ENCODE data around the gene ADRA2A. TPM values are rescaled to one million over a fixed set of nuclear protein-coding genes. Genes with fewer than 3 reads are reported as not detected.

Gene ADRA2A
- total RNA-seq, 1 experiment from 2014 or later = 1.7 TPM

DNA sequence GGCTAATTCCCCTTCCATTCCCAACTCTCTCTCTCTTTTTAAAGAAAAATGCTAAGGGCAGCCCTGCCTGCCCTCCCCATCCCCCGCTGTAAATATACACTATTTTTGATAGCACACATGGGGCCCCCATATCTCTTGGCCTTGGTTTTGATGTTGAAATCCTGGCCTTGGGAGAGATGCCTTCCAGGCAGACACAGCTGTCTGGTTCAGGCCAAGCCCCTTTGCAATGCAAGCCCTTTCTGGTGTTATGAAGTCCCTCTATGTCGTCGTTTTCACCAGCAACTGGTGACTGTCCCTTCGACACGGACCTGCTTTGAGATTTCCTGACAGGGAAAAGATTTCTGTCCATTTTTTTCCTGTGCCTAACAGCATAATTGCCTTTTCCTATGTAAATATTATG lies 3.0 kb downstream of the ADRA2A start:
- ATAC-seq = no peak
- Mint-ChIP-seq H3K36me3 (no peaks in the 10 kb centered on the region), H3K9me3 (no peaks in the 10 kb centered on the region), H3K27ac (no peak overlapping the region), H3K27me3 (ENCODE audit: low read depth) (peaks cover 57% of the 10 kb centered on the region), H3K4me3 (peak overlapping the region; percentile 73), H3K4me1 (peaks cover 21% of the 10 kb centered on the region)
- ChIA-PET CTCF (no interaction called here), POLR2A (no interaction called here)
- DNase-seq (ENCODE audit: low spot score) = no peak
- TF ChIP-seq SMAD4 (CRISPR knock-in tag; IDR thresholded peaks at IDR 0.05) (no peak), JAZF1 (CRISPR knock-in tag; IDR thresholded peaks at IDR 0.05) (no peak), GABPB1 (CRISPR knock-in tag; IDR thresholded peaks at IDR 0.05) (no peak), SMAD3 (CRISPR knock-in tag; IDR thresholded peaks at IDR 0.05; ENCODE audit: borderline replicate concordance) (no peak), ZNF423 (CRISPR knock-in tag; IDR thresholded peaks at IDR 0.05) (no peak), SOX15 (CRISPR knock-in tag; IDR thresholded peaks at IDR 0.05) (no peak), KAT7 (CRISPR knock-in tag; IDR thresholded peaks at IDR 0.05; ENCODE audit: borderline replicate concordance) (no peak), JUN (CRISPR knock-in tag; IDR thresholded peaks at IDR 0.05) (no peak), NR2C2 (CRISPR knock-in tag; IDR thresholded peaks at IDR 0.05) (no peak), PRRX2 (CRISPR knock-in tag; IDR thresholded peaks at IDR 0.05) (no peak)
- TF ChIP-seq, protein P1, sequence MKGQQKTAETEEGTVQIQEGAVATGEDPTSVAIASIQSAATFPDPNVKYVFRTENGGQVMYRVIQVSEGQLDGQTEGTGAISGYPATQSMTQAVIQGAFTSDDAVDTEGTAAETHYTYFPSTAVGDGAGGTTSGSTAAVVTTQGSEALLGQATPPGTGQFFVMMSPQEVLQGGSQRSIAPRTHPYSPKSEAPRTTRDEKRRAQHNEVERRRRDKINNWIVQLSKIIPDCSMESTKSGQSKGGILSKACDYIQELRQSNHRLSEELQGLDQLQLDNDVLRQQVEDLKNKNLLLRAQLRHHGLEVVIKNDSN (CRISPR knock-in tag; IDR thresholded peaks at IDR 0.05) = no peak
- TF ChIP-seq, protein P2, sequence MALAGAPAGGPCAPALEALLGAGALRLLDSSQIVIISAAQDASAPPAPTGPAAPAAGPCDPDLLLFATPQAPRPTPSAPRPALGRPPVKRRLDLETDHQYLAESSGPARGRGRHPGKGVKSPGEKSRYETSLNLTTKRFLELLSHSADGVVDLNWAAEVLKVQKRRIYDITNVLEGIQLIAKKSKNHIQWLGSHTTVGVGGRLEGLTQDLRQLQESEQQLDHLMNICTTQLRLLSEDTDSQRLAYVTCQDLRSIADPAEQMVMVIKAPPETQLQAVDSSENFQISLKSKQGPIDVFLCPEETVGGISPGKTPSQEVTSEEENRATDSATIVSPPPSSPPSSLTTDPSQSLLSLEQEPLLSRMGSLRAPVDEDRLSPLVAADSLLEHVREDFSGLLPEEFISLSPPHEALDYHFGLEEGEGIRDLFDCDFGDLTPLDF (CRISPR knock-in tag; IDR thresholded peaks at IDR 0.05) = no peak
- TF ChIP-seq, protein P3, sequence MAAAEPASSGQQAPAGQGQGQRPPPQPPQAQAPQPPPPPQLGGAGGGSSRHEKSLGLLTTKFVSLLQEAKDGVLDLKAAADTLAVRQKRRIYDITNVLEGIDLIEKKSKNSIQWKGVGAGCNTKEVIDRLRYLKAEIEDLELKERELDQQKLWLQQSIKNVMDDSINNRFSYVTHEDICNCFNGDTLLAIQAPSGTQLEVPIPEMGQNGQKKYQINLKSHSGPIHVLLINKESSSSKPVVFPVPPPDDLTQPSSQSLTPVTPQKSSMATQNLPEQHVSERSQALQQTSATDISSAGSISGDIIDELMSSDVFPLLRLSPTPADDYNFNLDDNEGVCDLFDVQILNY (CRISPR knock-in tag; IDR thresholded peaks at IDR 0.05) = no peak
- TF ChIP-seq, protein P4, sequence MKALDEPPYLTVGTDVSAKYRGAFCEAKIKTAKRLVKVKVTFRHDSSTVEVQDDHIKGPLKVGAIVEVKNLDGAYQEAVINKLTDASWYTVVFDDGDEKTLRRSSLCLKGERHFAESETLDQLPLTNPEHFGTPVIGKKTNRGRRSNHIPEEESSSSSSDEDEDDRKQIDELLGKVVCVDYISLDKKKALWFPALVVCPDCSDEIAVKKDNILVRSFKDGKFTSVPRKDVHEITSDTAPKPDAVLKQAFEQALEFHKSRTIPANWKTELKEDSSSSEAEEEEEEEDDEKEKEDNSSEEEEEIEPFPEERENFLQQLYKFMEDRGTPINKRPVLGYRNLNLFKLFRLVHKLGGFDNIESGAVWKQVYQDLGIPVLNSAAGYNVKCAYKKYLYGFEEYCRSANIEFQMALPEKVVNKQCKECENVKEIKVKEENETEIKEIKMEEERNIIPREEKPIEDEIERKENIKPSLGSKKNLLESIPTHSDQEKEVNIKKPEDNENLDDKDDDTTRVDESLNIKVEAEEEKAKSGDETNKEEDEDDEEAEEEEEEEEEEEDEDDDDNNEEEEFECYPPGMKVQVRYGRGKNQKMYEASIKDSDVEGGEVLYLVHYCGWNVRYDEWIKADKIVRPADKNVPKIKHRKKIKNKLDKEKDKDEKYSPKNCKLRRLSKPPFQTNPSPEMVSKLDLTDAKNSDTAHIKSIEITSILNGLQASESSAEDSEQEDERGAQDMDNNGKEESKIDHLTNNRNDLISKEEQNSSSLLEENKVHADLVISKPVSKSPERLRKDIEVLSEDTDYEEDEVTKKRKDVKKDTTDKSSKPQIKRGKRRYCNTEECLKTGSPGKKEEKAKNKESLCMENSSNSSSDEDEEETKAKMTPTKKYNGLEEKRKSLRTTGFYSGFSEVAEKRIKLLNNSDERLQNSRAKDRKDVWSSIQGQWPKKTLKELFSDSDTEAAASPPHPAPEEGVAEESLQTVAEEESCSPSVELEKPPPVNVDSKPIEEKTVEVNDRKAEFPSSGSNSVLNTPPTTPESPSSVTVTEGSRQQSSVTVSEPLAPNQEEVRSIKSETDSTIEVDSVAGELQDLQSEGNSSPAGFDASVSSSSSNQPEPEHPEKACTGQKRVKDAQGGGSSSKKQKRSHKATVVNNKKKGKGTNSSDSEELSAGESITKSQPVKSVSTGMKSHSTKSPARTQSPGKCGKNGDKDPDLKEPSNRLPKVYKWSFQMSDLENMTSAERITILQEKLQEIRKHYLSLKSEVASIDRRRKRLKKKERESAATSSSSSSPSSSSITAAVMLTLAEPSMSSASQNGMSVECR (CRISPR knock-in tag; IDR thresholded peaks at IDR 0.05; ENCODE audit: borderline replicate concordance) = no peak
- TF ChIP-seq, protein P5, sequence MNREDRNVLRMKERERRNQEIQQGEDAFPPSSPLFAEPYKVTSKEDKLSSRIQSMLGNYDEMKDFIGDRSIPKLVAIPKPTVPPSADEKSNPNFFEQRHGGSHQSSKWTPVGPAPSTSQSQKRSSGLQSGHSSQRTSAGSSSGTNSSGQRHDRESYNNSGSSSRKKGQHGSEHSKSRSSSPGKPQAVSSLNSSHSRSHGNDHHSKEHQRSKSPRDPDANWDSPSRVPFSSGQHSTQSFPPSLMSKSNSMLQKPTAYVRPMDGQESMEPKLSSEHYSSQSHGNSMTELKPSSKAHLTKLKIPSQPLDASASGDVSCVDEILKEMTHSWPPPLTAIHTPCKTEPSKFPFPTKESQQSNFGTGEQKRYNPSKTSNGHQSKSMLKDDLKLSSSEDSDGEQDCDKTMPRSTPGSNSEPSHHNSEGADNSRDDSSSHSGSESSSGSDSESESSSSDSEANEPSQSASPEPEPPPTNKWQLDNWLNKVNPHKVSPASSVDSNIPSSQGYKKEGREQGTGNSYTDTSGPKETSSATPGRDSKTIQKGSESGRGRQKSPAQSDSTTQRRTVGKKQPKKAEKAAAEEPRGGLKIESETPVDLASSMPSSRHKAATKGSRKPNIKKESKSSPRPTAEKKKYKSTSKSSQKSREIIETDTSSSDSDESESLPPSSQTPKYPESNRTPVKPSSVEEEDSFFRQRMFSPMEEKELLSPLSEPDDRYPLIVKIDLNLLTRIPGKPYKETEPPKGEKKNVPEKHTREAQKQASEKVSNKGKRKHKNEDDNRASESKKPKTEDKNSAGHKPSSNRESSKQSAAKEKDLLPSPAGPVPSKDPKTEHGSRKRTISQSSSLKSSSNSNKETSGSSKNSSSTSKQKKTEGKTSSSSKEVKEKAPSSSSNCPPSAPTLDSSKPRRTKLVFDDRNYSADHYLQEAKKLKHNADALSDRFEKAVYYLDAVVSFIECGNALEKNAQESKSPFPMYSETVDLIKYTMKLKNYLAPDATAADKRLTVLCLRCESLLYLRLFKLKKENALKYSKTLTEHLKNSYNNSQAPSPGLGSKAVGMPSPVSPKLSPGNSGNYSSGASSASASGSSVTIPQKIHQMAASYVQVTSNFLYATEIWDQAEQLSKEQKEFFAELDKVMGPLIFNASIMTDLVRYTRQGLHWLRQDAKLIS (CRISPR knock-in tag; IDR thresholded peaks at IDR 0.05; ENCODE audit: borderline replicate concordance) = no peak
- TF ChIP-seq, protein P6, sequence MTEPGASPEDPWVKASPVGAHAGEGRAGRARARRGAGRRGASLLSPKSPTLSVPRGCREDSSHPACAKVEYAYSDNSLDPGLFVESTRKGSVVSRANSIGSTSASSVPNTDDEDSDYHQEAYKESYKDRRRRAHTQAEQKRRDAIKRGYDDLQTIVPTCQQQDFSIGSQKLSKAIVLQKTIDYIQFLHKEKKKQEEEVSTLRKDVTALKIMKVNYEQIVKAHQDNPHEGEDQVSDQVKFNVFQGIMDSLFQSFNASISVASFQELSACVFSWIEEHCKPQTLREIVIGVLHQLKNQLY (CRISPR knock-in tag; IDR thresholded peaks at IDR 0.05) = no peak
